Measurements from ENCODE around the gene HEBP1.

Gene HEBP1

DNA sequence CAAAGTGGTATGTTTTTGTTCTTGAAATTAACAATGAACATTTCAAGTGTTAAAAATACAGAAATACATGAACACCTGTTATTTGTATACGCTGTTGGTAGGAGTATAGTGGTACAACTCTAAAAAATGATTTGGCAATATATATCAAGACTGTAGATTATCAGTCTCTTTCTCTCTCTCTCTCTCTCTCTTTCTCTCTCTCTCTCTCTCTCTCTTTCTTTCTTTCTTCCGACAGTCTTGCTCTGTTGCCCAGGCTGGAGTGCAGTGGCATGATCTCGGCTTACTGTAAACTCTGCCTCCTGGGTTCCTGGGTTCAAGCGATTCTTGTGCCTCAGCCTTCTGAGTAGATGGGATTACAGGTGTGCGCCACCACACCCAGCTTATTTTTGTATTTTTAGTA lies 12.6 kb downstream of the HEBP1 start:
- no peak for DNase-seq

DNA sequence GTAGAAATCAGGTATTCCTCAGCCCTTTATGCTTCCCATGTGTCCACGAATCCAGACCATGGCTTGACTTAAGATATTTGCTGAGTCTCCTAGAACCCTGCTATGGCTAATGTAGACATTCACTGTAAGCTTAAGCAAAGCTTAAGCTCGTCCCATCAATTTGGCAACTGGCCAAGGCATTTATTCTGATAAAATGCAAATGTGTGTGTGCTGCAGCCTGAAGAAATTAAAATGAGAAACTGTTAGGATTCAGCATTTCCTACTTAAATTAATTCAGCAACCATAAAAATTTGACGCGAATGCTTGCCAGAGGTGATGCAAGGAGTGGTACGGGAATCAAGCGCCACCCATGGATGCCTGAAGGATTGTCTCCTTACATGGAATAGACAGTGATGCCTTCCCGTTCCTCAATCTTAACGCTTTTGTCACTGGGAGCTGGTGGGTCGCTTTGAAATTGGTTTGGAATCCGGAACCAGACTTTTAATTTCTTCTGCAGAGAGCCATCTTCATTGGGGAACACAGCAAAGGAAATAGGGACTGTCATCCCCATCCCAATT lies 13.2 kb downstream of the HEBP1 start:
- no peak for DNase-seq

DNA sequence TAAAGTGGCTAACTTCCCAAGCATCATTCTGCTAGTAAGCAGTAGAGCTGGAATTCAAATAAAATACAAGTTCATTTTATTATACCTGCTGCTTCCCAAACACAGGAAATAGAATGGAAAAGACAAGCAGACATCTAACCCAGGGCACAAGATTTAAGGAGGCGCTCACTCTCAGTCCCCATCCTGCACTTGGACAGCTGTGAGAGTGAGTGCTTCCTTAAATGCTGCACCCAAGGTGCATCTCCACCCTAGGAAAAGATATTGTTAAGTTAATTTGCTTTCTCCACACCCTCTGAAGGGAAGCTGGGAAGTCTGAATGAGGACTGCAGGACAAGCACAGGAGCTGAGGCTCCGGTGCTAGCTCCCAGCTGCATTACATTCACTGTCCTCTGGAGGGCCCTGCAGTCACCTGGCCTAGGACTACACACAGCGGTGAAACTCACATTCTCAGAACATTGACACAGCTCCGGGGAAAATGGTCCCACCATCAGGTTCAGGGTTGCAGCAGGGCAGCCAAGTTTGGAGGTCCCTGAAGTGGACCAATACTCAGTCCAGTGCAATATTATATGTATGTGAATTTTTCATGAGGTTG lies 14.2 kb downstream of the HEBP1 start:
- no peak for DNase-seq

DNA sequence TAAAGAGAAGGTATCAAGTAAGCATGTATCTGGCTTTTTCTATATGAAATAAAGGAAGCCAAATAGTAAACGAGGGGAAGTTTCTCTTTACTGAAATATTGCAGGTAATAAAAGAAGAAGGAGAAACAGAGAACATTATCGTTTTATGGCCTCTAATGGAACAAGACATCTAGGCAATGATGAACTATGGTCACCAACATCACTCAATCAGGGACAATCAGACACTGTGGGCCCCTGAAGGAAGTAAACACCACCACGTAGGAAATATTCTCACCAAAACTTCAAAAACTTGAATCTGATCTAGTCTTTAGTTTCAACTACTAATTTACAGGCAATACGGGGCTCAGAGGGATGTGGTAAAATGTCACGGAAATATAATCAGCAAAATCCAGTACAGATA lies 15.9 kb downstream of the HEBP1 start:
- DNase-seq, result no peak

DNA sequence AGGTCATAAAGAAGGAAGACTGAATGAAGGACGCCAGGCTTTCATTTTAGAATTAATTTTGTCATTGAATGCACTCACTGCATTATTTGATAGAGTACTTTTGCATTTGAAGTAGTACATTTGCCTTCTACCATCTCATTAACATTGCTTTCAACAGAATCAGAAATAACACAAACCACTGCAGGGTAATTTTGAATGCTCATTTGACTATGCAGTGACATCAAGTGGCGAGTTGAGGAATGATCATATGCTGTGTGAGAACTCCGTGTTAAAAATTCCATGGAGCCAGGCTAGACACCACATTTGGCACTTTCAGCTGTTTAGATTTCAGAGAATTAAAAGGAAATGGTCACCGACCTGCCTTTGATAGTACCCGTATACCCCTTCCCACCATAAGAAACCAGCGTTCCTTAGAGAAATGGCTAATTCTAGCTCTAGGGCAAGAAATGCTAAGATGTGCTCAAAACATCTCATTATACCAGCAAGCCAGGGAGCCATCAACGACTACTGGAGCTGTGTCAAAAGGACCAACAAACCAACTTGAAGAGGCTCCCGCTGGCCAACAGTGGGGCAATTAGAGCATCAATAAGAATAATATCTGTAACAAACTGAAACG lies 16.5 kb downstream of the HEBP1 start:
- DNase-seq, result no peak

DNA sequence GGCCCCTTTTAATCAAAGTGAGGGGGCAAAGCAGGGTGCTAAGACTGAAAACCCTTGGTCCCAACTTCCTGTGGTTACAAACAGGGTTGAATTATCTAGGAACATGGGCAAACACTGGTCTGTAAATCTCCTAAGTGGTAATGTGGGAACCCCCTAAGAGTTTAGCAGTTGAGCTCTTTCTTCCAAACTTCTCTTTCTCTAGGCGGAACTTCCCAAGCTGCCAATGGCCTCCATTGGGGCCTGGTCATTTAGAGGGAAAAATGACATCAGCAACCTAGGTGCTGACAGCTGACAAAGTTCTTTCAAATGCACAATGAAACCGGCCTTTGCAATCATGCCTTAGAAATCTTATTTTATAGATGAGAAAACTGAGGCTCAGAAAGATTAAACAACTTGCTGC lies 17.7 kb downstream of the HEBP1 start:
- no peak for DNase-seq

DNA sequence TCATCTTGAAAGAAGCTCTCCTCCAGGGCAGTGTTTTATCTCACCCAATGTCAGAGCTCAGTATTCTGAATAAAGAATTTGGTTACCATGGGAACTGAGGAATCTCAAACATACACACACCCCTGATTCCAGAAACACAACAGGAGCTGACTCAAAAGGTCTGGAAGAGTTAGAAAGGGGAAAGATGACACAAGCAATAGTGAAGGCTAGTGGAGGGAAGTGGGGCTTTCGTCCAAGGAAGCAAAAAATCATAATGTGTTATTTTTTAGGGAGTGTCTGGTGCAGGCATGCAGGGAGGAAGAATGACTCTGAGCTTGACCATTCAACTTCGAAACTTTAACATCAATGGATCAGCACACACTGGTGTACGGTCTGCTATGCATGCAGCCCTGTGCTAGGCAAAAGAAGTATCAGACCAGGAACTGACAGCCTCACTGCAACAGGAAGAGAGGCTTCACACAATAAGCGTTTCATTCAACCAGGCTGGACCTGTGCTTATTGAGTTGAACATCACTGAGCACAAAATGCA lies 20.3 kb downstream of the HEBP1 start:
- DNase-seq, result no peak

DNA sequence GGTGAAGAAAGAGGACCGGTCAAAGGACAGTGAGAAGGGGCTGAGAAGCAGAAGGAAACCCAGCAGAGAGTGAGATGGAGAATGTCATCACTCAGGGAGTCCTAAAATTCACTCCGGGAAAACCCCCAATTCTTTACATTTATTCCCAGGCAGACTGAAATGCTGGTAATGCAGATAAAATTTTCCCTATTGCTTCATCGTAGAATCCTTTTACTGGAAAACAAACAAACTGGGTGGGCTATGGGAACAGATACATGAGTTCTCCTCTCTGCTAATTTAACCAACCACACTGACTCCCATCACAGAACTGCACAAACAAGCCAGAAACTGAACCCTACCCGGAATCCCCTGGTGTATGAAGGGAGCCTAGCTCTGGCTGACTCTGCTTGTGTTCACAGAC lies 20.9 kb downstream of the HEBP1 start:
- DNase-seq, result no peak

DNA sequence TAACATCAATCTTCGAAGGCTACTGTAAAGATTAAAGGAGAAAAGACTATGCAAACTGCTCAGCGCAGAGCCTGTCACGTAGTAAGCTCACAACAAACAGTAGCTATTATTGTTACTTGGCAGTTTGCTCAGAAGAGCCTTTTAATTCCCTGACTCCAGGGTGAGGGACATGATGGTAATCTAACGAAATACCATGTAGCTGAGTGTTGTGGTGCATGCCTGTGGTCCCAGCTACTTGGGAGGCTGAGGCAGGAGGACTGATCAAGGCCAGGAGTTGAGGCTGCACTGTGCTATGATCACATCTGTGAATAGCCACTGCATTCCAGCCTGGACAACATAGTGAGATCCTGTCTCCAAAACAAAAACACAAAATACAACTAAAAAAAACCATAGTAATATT lies 22.8 kb downstream of the HEBP1 start:
- no peak for DNase-seq

DNA sequence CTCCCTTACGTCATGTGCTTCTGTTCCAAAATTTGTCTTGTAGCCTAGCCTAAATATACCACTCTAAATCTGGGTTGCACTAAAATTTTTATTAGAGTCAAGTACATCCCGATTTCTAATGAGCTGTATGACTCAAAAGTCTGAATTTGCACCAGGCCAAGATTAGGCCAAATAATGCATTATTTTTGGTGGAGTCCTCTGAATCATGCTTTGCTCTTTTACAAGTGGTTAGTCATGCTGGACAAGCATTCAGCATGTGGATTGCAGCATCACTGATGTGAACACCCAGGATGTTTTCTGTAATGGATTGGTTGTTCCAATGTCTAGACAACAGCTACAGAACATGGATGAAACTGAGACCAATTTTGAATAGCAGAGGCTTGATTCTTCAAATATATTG lies 23.7 kb downstream of the HEBP1 start:
- no peak for DNase-seq

DNA sequence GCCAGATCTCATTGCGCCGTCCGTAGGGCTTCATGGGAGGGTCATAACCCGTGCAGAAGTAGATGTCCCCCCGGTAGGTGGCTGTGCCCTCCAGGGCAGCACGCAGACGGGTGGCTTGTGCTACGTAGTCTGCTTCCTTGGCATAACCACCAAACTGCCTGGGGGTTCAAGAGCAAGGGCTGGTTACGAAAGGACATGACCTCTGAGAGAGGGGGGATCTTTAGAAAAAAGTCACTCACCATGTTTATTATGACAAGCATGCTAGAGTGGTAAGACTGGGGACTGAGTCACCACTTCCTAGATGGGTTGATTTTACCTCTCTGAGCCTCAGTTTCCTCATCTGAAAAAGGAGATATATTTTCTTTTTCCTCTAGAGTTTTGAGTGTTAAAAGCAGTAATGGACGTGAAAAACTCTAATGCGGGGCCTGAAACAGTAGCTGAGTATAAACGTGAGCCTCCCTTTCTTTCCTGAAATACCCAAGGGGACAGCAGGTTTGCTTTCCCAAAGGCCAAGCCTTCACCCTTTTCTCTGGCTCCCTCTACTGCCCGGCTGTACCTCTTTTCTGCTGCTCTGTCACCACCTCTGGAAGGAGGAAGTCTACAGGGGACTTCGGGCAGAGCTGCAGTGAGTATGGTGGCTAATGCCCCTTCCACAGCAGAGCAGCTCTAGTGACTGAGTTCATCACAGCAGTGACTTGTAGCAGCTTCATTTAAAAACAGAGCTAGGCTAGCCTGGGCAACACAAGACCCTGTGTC lies 24.6 kb downstream of the HEBP1 start:
- DNase-seq, result no peak

DNA sequence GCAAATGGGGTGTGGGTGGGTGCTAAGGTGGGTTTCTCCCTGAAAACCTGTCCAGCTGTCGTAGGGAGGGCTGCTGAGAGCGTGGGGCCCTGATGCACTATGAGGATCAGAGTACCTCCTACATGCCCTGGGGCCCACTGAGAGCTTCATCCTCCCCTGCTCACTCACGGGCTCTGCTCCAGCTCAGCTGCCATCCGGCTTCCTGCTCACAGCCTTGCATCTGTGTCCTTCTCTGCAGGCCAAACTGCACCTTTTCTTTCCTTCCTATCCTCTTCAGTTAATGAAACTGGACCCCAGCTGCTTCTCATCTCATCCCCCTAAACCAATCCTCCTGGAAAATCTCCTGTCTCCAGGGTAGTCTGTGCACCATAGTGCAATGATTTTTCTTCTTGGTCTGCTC lies 25.9 kb downstream of the HEBP1 start:
- no peak for DNase-seq

DNA sequence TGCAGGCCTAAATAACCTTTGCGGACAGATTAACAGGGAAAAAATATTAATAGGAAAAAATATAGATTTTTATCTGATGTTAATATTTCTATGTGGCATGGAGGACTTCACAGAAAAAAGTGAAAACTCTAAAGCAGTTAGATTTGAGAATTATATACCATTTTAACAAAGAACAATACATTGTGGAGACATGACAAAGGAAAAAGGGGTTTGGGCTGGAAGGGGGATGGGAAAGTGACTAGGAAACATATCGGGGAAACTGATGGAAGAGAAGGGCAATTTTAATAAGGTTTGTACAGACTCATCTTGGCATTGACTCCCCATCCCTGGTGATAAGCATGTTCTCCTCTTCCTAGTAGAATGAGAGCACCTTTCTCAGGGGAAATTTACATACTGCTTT lies 27.0 kb downstream of the HEBP1 start:
- no peak for DNase-seq

DNA sequence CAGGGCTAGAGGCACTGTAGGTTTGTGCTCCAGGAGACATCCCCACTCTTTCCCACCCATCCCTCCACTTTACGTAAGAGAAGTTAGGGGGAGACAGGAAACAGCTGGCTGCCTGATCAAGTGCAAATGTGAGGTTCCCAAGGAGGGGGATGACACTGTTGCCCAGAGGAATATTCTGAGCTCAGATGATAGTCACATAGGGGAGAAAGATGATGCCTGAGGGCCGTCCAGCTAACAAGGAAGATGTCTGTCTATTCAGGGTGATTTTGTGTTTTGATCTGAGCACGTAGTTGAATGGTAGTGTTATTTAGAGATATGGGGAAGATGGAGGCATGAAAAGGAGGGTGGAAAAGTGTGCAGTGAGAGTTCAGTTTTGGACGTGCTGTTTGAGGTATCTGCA lies 34.2 kb downstream of the HEBP1 start:
- no peak for DNase-seq

DNA sequence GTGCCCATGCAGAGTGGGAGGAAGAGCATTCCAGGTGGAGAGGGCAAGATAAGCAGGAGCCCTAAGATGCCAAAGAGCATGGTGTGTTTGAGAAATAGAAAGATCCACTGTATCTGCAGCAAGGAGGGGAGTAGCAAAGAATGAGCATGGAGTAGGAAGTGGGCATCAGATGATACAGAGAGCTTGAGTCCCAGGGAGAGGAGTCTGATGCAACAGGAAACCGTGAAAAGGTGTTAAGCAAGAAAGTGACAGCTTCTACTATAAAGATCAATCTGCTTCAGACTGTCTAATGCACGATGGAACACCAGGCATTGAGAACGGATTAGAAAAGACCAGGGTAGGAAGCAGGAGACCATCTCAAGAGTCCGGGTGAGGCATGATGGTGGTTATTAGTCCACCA lies 35.8 kb downstream of the HEBP1 start:
- no peak for DNase-seq

DNA sequence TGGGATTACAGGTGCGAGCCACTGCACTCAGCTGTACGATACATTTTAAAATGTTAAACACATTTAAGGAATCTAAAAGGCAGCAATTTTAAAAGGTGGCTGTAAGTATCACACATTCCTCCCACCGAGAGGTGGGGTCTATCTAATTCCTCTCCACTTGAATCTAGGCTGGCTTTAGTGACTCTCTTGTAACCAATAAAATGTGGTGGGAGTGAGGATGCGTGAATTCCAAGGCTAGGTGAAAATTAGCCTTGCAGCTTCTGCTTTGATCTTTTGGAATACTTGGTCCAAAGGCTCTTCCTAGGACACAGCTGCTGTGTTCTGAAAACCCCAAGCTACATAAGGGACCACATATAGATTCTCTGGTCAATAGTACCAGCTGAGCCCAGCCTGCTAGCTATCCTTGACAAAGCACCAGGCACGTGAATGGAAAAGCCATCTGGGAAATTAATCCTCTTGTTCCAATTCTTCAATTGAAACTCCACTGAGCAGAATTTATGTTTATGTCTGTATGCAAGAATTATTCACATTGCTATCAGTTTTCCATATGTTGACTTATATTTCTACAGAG lies 39.3 kb downstream of the HEBP1 start:
- DNase-seq, result no peak

DNA sequence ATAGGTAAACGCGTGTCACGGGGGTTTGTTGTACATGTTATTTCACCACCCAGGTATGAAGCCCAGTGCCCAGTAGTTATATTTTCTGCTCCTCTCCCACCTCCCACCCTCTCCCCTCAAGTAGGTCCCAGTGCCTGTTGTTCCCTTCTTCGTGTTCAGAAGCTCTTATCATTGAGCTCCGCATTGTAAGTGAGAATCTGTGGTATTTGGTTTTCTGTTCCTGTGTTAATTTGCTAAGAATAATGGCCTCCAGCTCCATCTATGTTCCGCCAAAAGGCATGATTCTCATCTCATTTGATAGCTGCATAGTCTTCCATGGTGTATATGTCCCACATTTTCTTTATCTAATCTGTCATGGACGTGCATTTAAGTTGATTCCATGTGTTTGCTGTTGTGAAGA lies 41.2 kb downstream of the HEBP1 start:
- DNase-seq, result no peak

DNA sequence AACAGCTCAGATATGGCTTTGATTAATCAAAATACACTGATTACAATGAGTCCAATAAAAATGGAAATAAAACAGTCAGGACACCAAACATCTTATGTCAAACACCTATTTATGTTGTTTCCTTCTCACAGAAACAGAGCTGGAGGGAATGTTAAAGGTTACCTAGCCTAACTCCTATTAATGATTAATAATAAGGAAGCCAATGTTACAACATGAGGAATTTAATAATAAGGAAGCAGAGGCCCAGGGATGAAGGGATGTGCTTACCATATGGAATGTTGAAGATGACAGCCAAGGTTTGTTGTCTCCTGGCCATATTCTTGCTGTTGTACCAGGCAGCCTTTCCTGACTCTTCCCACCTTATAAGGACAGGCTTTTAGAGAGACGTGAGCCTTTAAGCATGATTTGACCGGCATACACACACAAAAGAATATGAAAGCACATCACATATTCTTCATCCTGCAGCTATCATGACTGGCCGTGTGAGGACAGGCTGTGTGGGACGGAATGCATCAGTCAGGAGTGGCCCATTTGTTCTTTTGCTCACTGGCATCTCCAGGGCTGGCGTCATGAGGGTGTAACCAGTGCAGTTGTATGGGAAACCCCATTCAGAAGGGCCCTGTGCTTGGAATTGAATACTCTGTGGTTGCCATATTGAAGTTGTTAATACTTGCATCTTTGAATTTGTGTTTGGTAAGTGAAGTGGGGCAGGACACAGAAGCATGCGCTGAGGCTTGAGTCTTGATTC lies 45.0 kb downstream of the HEBP1 start:
- DNase-seq, result no peak

DNA sequence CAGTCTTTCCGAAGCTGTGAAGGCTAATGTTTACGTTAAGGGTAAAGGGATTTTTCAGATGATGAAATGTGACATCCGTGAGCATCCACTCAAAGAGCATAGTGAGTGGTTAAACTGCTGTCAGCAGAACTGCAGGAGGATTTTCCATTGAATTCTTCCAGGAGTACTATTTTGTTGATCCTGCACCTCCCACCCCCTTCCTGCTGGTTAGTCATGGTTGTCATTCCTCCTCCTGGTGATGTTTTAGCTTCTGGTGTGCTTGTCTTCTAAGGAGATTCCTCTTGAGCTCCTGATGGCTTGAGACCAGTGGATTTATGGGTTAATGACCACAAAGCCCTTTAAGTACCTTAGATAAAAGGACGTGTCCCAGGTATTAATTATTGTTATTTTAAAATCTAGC lies 45.7 kb downstream of the HEBP1 start:
- no peak for DNase-seq

DNA sequence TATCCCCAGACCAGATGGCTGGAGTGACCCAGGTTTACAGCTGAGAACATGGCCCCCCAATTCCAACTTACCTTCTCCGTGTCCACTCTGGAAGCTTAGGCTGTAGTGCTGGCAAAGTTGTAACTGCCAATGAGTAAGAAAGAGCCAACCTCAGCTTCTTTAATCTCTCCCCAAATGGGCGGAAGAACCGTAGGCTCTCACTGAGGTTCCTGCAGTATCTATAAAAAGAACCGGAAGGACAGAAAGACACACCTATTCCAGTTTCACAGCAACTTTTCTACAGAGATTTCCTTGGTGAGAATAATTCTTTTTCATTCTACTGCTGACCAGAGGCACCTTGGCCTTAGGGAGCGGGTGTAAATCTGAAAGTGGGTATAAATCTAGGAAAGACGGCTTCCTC lies 48.0 kb downstream of the HEBP1 start, which contains the start of gene GPRC5D:
TSS of gene GPRC5D (minus strand) at position 135 of the 400 bp plus-strand sequence. CDS start 1,786 bp downstream, outside the sequence.
- no peak for DNase-seq

DNA sequence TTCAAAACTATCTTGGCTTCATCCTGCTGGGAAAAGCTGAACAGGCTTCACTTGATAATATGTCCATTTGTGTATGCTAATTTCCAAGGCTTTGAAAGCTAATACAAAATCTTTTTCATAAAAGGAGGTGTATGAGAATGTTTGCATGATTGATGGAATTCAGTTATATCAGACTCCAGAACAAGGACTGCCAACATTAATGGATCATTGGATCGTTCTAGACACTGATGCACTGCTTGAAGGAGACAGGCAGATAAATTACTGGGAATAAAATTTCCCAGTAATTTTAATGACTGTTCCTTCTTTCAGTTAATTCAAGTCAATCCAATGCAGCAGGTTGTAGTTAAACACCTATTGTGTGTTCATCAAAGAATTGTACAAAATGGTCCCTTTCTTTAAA lies 48.6 kb downstream of the HEBP1 start:
- no peak for DNase-seq

DNA sequence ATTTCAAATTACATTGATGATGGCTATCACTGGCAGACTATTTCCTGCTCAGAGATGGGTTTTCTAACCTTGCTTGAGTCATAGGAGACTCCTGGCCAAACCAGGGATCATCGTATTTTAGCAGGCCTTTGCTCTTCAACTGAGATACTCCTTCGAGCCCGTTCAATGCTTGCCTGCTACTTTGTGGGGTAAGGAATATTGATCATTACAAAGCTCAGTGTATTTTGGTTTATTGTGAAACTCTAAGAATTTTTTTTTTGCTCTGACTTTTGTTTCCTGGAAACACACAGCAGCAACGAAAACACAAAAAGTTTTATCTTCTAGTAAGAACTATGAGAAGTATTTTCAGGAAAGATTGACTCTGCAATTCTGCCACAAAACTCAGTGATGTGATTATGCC lies 52.2 kb downstream of the HEBP1 start:
- no peak for DNase-seq

All from SHP77 treated with DMSO at 0.1 percent for 48 hours (cell line).